ENCODE measurements around the gene AKAP11.
A peak's percentile ranks its signal among the peaks of the same experiment; 100 is the strongest.

AKAP11 gene

GRCh38 chr13:42305503-42305902, 33.6 kb downstream of the AKAP11 start:
- no peaks in the 10 kb centered on the region for H3K4me1 ChIP-seq (ENCODE audit: control insufficient read depth, insufficient read depth, low read depth, low read length)
- H2AFZ ChIP-seq (ENCODE audit: low read depth, low read length): no peak overlapping the region
- peaks cover 15% of the 10 kb centered on the region for H3K79me1 ChIP-seq (replicated peaks; ENCODE audit: low read length, poor library complexity, severe bottlenecking)
- H3K14ac ChIP-seq (ENCODE audit: low read length in 2 of 2): no peak overlapping the region
- H2BK12ac ChIP-seq (ENCODE audit: low read length in 2 of 2): no peak overlapping the region
- H2BK120ac ChIP-seq (ENCODE audit: low read depth, low read length): no peak overlapping the region
- peaks cover 5 to 98% of the 10 kb centered on the region in 2 experiments for H3K36me3 ChIP-seq (ENCODE audit: control insufficient read depth in 1 of 2, insufficient read depth in 2 of 2, low read depth in 1 of 2, low read length in 2 of 2)
- H3K18ac ChIP-seq (ENCODE audit: low read depth in 1 of 2, low read length in 2 of 2): no peak overlapping the region
- H2BK5ac ChIP-seq (ENCODE audit: low read depth, low read length, poor library complexity, severe bottlenecking): no peak overlapping the region
- H4K91ac ChIP-seq (ENCODE audit: low read length): no peak overlapping the region
- H3K4ac ChIP-seq (ENCODE audit: low read depth in 1 of 2, low read length in 2 of 2): no peak overlapping the region
- H3K27me3 ChIP-seq (ENCODE audit: control insufficient read depth in 1 of 2, insufficient read depth in 1 of 2, low read length in 2 of 2): no peaks in the 10 kb centered on the region
- no peak overlapping the region for H3K4me2 ChIP-seq (ENCODE audit: low read length, poor library complexity, severe bottlenecking)
- no peak overlapping the region for H2AK5ac ChIP-seq (ENCODE audit: low read length, severe bottlenecking)
- no peak overlapping the region for H3K4me3 ChIP-seq (ENCODE audit: insufficient read depth in 1 of 2, low read depth in 1 of 2, low read length in 2 of 2)
- no peak overlapping the region for H4K8ac ChIP-seq (ENCODE audit: low read length)
- H3K9ac ChIP-seq (ENCODE audit: low read length): no peak overlapping the region
- H3K23ac ChIP-seq (ENCODE audit: low read length in 2 of 2): no peak overlapping the region
- H2BK15ac ChIP-seq (ENCODE audit: low read depth, poor library complexity, severe bottlenecking): no peak overlapping the region
- H3K9me3 ChIP-seq (ENCODE audit: control insufficient read depth, low read length): no peaks in the 10 kb centered on the region
- no peak for DNase-seq
- no peak overlapping the region for H3K27ac ChIP-seq (ENCODE audit: low read length, poor library complexity, severe bottlenecking)

- Histone ChIP-seq H3K79me1 (replicated peaks; ENCODE audit: low read length, poor library complexity, severe bottlenecking) (peaks cover 12% of the 10 kb centered on the region), H2BK5ac (ENCODE audit: low read depth, low read length, poor library complexity, severe bottlenecking) (no peak overlapping the region), H3K23ac (ENCODE audit: low read length in 2 of 2) (no peak overlapping the region), H2BK12ac (ENCODE audit: low read length in 2 of 2) (no peak overlapping the region), H2AK5ac (ENCODE audit: low read length, severe bottlenecking) (no peak overlapping the region), H3K4me2 (ENCODE audit: low read length, poor library complexity, severe bottlenecking) (no peak overlapping the region), H2BK120ac (ENCODE audit: low read depth, low read length) (no peak overlapping the region), H4K91ac (ENCODE audit: low read length) (no peak overlapping the region), H3K36me3 (ENCODE audit: control insufficient read depth in 1 of 2, insufficient read depth in 2 of 2, low read depth in 1 of 2, low read length in 2 of 2) (peaks cover 5 to 91% of the 10 kb centered on the region in 2 experiments), H3K27ac (ENCODE audit: low read length, poor library complexity, severe bottlenecking) (no peak overlapping the region), H3K18ac (ENCODE audit: low read depth in 1 of 2, low read length in 2 of 2) (no peak overlapping the region), H3K9me3 (ENCODE audit: control insufficient read depth, low read length) (no peaks in the 10 kb centered on the region), H3K4me3 (ENCODE audit: insufficient read depth in 1 of 2, low read depth in 1 of 2, low read length in 2 of 2) (no peak overlapping the region), H3K4ac (ENCODE audit: low read depth in 1 of 2, low read length in 2 of 2) (no peak overlapping the region), H3K27me3 (ENCODE audit: control insufficient read depth in 1 of 2, insufficient read depth in 1 of 2, low read length in 2 of 2) (no peaks in the 10 kb centered on the region), H3K4me1 (ENCODE audit: control insufficient read depth, insufficient read depth, low read depth, low read length) (no peaks in the 10 kb centered on the region), H3K9ac (ENCODE audit: low read length) (no peak overlapping the region), H2BK15ac (ENCODE audit: low read depth, poor library complexity, severe bottlenecking) (no peak overlapping the region), H3K14ac (ENCODE audit: low read length in 2 of 2) (no peak overlapping the region), H4K8ac (ENCODE audit: low read length) (peak overlapping the region; percentile 41), H2AFZ (ENCODE audit: low read depth, low read length) (no peak overlapping the region)
- no peak for DNase-seq
- WGBS: 98% methylated on average over 3 of the region's 4 CpGs
These were observed 35.5 kb downstream of the AKAP11 start for GRCh38 chr13:42307461-42307860.

- no peak overlapping the region for H3K27ac ChIP-seq (ENCODE audit: low read length, poor library complexity, severe bottlenecking)
- no peak overlapping the region for H3K4me2 ChIP-seq (ENCODE audit: low read length, poor library complexity, severe bottlenecking)
- peaks cover 5% of the 10 kb centered on the region for H3K79me1 ChIP-seq (replicated peaks; ENCODE audit: low read length, poor library complexity, severe bottlenecking)
- H2BK15ac ChIP-seq (ENCODE audit: low read depth, poor library complexity, severe bottlenecking): no peak overlapping the region
- no peak overlapping the region for H4K91ac ChIP-seq (ENCODE audit: low read length)
- H4K8ac ChIP-seq (ENCODE audit: low read length): no peak overlapping the region
- H3K4ac ChIP-seq (ENCODE audit: low read depth in 1 of 2, low read length in 2 of 2): no peak overlapping the region
- WGBS: 97% methylated on average over 1 of the region's 2 CpGs
- no peak overlapping the region for H2BK12ac ChIP-seq (ENCODE audit: low read length in 2 of 2)
- no peak overlapping the region for H2BK5ac ChIP-seq (ENCODE audit: low read depth, low read length, poor library complexity, severe bottlenecking)
- H2BK120ac ChIP-seq (ENCODE audit: low read depth, low read length): no peak overlapping the region
- no peaks in the 10 kb centered on the region for H3K4me1 ChIP-seq (ENCODE audit: control insufficient read depth, insufficient read depth, low read depth, low read length)
- H3K4me3 ChIP-seq (ENCODE audit: insufficient read depth in 1 of 2, low read depth in 1 of 2, low read length in 2 of 2): no peak overlapping the region
- H3K27me3 ChIP-seq (ENCODE audit: control insufficient read depth in 1 of 2, insufficient read depth in 1 of 2, low read length in 2 of 2): no peaks in the 10 kb centered on the region
- H3K36me3 ChIP-seq (ENCODE audit: control insufficient read depth in 1 of 2, insufficient read depth in 2 of 2, low read depth in 1 of 2, low read length in 2 of 2): peaks cover 8 to 78% of the 10 kb centered on the region in 2 experiments
- no peak overlapping the region for H3K23ac ChIP-seq (ENCODE audit: low read length in 2 of 2)
- H3K9ac ChIP-seq (ENCODE audit: low read length): no peak overlapping the region
- H3K18ac ChIP-seq (ENCODE audit: low read depth in 1 of 2, low read length in 2 of 2): no peak overlapping the region
- H3K9me3 ChIP-seq (ENCODE audit: control insufficient read depth, low read length): no peaks in the 10 kb centered on the region
- no peak overlapping the region for H3K14ac ChIP-seq (ENCODE audit: low read length in 2 of 2)
- DNase-seq: no peak
- no peak overlapping the region for H2AFZ ChIP-seq (ENCODE audit: low read depth, low read length)
- H2AK5ac ChIP-seq (ENCODE audit: low read length, severe bottlenecking): no peak overlapping the region
These were observed 41.0 kb downstream of the AKAP11 start for GRCh38 chr13:42312817-42313431.

GRCh38 chr13:42318570-42318969, 46.6 kb downstream of the AKAP11 start:
- no peak overlapping the region for H2BK15ac ChIP-seq (ENCODE audit: low read depth, poor library complexity, severe bottlenecking)
- H3K27ac ChIP-seq (ENCODE audit: low read length, poor library complexity, severe bottlenecking): no peak overlapping the region
- no peak overlapping the region for H3K9ac ChIP-seq (ENCODE audit: low read length)
- H3K4ac ChIP-seq (ENCODE audit: low read depth in 1 of 2, low read length in 2 of 2): no peak overlapping the region
- H3K14ac ChIP-seq (ENCODE audit: low read length in 2 of 2): no peak overlapping the region
- H3K4me2 ChIP-seq (ENCODE audit: low read length, poor library complexity, severe bottlenecking): no peak overlapping the region
- H3K4me1 ChIP-seq (ENCODE audit: control insufficient read depth, insufficient read depth, low read depth, low read length): no peaks in the 10 kb centered on the region
- no peak overlapping the region for H3K23ac ChIP-seq (ENCODE audit: low read length in 2 of 2)
- no peak overlapping the region for H3K4me3 ChIP-seq (ENCODE audit: insufficient read depth in 1 of 2, low read depth in 1 of 2, low read length in 2 of 2)
- peaks cover 5 to 70% of the 10 kb centered on the region in 2 experiments for H3K36me3 ChIP-seq (ENCODE audit: control insufficient read depth in 1 of 2, insufficient read depth in 2 of 2, low read depth in 1 of 2, low read length in 2 of 2)
- H2BK5ac ChIP-seq (ENCODE audit: low read depth, low read length, poor library complexity, severe bottlenecking): no peak overlapping the region
- no peak for DNase-seq
- no peak overlapping the region for H4K91ac ChIP-seq (ENCODE audit: low read length)
- no peak overlapping the region for H4K8ac ChIP-seq (ENCODE audit: low read length)
- H3K79me1 ChIP-seq (replicated peaks; ENCODE audit: low read length, poor library complexity, severe bottlenecking): peaks cover 3% of the 10 kb centered on the region
- H3K18ac ChIP-seq (ENCODE audit: low read depth in 1 of 2, low read length in 2 of 2): no peak overlapping the region
- H3K9me3 ChIP-seq (ENCODE audit: control insufficient read depth, low read length): no peaks in the 10 kb centered on the region
- no peak overlapping the region for H2BK120ac ChIP-seq (ENCODE audit: low read depth, low read length)
- H2AK5ac ChIP-seq (ENCODE audit: low read length, severe bottlenecking): no peak overlapping the region
- H3K27me3 ChIP-seq (ENCODE audit: control insufficient read depth in 1 of 2, insufficient read depth in 1 of 2, low read length in 2 of 2): no peaks in the 10 kb centered on the region
- 96% methylated on average over 3 of the region's 3 CpGs for WGBS
- no peak overlapping the region for H2BK12ac ChIP-seq (ENCODE audit: low read length in 2 of 2)
- H2AFZ ChIP-seq (ENCODE audit: low read depth, low read length): no peak overlapping the region

All from mesenchymal stem cell (in vitro differentiated cells and primary cell).